HG02973 (cell line): Measurements from ENCODE around the gene KCNG2.

Experiments used
- ATAC-seq: cut with Tn5 transposase; IDR thresholded peaks from one replicate; pipeline ENCODE4 v1.9.1; 2021; ENCODE audit warnings: moderate library complexity; ENCODE audit not compliant: unreplicated experiment

Gene KCNG2

DNA sequence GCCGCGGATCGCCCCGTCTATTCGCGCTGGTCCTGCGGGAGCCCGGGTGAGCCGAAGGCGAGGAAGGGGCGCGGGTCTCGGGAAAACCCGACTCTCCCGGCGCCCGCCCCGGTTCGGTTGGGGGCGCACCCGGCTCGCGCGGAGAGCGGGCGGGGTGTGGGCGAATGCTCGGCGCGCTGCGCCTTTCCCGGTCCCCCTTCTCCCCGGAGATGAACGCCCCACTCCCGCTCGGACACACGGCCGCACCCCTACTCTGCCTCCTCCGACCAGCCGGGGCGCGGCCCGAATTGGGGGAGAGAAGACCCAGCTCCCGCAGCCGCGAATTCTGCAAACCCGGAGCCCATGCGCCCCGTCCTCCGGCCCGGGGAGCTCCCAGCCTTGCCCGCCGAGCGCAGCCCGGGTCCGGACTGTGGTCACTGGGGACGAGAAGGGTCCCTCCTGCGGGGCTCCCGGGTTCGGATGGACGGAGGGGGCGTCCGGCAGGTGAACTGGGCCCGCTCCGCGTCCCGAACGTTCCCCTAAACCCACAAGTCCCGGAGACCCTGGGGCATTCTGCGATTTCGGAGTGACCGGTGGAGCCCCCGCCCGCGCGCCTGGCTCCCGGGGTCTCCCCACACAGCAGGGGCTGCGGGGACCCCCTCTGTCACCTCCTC lies 734 bp downstream of the KCNG2 start:
- no peak for ATAC-seq

DNA sequence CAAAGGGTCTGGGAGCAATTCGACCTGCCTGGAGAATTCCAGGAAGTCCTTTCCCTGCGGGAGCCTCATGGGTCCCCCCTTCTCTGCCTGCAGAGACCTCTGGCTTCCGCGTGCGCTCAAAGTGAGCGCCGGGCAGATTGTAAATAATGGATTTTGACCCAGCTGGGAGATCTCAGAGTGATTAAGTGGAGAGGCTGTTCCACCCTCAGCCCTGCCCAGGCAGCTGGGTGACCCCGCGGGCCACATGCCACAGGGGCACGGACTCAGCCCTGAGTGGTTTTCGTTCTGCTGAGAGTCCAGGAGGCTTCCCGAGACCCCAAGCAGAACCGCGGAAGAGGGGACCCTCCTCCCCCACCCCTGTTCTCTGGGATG lies 1.2 kb downstream of the KCNG2 start:
- ATAC-seq, result no peak

GRCh38 chr18:79799619-79800370 lies 2.1 kb downstream of the KCNG2 start:
- ATAC-seq, result no peak

DNA sequence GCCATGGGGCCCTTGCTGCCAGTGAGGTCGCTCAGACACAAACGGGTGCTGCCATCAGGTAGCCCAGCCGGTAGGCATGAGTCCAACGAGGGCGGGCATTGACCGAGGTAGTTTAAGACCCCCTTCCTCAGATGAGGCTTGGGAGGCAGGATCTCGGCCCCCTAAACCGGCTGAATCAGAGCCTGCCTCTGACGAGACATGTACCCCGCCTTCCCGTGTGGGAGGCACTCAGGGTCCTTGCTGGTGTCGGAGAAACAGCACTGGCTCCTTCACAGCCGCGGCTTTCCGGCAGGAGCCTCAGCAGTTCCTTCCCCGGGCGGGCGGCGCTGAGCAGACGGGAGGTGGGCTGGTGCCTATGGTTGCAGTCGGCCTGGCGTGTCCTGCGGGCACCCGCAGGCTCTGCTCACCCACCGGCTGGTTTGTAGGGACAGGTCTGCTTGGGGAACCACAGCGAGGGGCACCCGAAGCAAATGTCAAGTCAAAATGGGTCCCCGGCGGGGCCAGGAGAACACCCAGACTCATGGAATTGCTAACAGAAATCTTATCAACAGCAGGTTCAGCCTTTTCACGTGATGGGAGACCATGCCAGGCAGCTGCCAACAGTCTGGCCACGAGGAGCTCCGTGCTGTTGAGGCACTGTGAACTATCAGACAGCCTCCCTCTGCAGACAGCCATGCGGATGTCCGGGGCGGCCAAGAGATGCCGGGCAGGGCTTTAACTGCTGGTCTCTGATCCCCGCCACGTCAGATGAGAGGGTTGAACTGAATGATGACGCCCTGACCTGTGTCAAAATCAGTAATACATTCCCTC lies 2.8 kb downstream of the KCNG2 start:
- ATAC-seq, result no peak

DNA sequence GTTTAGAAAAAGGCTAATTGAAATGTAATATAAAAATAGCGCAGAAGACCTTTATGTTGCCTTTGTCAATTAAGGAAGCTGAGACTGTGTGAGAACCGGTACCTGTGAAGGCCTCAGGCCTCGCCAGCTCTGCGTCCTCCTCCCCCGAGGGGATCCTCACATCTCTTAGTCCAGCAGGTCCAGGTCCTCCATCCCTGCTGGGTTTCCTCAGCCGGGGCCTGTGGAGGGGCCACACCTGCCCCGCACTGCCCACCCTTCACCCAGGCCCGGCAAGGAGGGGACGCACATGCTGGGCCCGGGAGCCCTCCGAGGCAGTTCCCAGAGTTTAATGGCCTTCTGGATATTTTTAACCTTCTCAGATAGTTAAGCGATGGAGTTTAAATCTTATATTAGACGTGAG lies 3.5 kb downstream of the KCNG2 start:
- no peak for ATAC-seq

GRCh38 chr18:79801641-79802040 lies 3.9 kb downstream of the KCNG2 start:
- no peak for ATAC-seq

GRCh38 chr18:79802298-79802697 lies 4.6 kb downstream of the KCNG2 start:
- ATAC-seq, result no peak

DNA sequence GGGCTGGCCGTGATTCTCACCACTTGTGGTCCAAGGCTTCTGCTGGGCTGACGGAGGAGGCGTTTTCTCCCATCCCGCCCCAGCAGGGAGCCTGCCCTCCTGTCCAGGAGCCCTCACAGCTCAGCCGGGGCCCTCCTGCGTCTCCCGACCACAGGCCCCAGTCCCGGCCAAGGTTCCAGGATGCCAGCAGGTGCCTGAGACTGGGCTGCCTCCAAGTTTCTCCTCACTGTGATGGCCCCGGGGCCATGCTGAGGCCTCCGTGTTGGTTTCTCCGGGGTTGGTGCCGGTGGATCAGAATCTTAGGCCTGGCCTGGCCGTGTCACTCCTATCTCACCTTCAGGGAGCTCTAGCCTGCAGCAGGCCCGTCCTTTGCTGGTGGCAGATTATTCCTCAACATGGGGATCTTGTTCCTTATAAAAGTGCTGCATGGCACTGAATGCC lies 5.9 kb downstream of the KCNG2 start:
- no peak for ATAC-seq

DNA sequence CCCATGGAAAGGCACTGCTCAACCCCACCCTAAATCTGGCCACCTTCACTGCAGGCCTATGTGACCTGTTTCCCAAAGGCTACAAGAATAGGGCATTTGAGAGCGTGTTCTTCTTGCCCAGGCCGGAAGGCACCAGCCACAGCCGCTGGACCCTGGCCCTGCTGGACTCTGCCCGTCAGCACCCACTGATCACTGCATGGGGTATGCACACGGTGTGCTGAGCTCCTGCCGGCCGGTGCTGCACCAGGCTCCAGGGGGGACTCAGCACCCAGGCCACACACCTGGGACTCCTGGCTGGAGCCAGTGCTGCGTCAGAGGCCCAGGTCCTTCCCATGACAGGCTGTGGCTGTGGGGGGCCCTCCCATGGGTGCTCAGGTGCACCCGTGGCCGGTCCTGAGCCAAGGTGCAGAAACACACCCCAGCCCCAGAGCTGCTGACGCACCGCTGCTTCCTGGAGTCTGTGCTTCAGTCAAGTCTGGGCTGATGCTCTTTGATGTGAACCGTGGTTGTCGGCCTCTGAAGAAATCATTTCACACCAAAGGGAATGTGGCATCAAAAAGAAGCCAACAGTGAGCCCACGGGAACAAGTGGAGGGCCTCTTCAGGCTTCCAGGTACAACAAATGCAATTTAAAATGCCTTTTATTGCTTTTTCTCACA lies 6.5 kb downstream of the KCNG2 start:
- ATAC-seq, result no peak

DNA sequence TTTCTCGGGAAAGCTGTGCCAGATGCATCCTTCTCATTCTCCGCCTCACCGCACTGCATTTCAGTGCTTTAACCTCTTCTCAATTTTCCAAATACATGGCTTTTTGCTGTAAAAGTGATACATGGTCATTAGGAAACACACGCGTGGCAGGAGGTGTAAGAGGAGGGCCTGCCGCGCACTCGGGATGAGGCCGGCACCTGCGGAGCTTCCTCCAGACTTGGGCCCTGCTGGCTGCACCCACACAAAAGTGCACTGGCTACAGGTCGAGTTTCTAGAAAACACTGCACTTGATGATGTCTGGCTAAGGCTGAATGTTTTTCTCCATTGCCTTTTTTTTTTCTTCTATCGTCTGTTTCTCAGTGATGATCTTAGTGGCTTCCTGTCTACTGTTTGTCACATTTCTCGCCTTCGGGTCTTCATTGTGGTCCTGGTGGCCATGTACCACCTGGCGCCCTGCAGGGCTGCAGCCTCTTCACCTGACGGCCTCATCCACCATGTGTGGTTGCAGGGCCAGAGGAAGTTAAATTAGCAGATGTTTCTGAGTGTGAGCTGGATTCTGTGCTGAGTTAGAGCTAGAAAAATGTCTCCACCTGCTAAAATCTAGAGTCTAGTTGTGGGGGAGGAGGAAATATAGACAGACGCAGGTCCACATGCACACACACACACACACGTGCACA lies 7.6 kb downstream of the KCNG2 start:
- no peak for ATAC-seq

GRCh38 chr18:79805926-79806487 lies 8.3 kb downstream of the KCNG2 start:
- ATAC-seq, result no peak

DNA sequence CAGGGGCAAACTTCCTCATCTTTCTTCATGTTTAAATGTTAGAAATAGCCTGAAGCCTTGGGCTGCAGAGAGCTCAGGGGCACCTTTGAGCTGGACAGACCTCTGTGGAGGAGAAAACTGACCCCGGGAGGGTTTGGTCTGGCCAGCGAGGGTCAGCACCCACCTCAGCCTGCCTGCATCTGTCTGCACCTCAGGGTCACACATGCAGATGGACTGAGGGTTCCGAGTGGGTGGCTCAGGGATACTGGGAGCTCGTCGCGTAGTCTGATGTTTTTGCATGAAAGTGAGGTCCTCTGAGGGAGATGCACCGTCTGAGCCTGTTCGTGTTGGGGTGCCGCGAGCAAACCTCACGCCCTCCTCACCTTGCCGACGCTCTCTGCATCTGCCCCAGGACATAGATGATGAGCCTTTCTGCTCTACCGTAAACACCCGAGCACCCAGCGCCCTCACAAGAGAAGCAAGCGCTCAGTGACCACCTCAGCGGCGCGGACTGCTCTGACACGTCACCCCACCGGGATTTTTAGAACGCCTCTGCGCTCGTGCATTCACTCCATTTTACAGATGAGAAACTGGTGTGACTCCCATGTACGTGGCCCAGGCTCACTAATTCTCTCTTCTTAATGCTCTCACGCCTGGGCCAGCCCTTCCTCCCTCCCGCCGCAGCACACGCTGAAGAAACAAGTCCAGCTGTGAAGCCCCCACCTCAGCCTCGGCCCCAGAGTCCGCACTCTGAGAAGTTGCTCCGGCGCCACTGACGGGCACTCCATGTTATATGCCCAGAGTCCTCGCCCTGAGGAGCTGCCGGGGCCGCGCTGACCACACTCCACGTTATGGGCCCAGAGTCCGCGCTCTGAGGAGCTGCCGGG lies 9.5 kb downstream of the KCNG2 start:
- ATAC-seq, result no peak

DNA sequence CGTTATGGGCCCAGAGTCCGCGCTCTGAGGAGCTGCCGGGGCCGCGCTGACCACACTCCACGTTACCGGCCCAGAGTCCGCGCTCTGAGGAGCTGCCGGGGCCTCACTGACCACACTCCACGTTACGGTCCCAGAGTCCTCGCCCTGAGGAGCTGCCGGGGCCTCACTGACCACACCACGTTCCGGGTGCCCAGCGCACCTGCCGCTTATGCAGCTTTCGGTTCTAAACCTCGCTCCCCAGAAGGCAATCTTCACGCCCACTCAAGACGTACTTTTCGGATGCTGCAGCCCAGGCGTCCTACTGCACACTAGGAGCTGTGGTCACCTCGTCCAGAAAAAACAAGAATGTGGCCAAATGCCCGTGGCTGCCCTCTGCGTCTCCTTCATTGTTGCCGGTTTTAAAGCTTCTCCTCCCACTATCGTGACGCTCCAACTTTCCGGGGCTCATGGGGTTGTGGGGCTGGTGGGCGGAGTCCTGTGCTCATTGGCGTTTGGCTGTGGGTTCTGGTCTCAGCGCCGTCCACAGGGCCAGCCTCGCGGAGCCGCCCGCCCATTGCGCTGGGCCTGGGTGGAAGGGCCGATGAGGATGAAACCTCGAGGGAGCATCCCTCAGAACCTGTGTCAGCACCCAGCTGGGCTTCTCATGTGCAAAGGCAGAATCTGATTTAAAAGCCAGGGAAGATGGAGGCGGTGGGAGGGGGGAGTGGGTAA lies 11.9 kb downstream of the KCNG2 start:
- ATAC-seq, result no peak

- ATAC-seq, result no peak
These were observed 14.3 kb downstream of the KCNG2 start for GRCh38 chr18:79812052-79812451.

DNA sequence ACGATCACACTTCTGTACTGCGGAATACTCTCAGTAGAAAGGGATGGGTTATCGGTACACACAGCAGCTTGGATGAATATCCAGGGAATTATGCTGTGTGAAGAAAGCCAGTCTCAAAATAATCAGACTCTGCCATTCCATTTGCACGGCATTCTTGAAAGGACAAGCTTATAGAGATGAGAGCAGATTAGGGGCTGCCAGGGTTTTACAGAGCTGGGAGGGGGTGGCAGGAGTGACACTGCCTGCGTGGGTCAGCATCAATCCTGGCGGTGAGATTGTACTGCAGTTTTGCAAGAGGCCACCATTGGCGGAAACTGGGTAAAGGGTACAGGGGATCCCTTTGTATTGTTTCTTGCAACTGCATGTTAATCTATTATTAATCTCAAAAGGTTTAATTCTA lies 16.6 kb downstream of the KCNG2 start:
- no peak for ATAC-seq

- ATAC-seq, result no peak
These were observed 17.9 kb downstream of the KCNG2 start for GRCh38 chr18:79815657-79816056.

GRCh38 chr18:79816092-79816491 lies 18.4 kb downstream of the KCNG2 start:
- ATAC-seq, result no peak

DNA sequence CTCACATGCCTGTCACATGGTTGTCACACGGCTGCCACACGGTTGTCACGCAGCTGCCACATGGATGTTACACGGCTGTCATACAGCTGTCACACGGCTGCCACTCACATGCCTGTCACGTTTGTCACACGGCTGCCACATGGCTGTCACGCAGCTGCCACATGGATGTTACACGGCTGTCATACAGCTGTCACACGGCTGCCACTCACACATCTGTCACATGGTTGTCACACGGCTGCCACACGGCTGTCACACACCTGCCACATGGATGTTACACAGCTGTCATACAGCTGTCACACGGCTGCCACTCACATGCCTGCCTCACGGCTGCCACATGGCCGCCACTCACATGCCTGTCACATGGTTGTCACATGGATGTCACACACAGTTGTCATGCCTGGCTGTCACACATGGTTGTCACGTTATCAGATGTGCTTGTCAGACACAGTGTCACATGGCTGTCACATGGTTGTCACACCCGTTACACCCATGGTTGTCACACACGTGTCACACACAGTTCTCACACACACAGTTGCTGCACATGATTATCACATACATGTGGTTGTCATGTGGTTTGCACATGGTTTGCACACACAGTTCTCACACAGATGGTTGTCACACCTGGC lies 19.4 kb downstream of the KCNG2 start:
- no peak for ATAC-seq
